Activated naive CD4-positive, alpha-beta T cell treated with anti-CD3 and anti-CD28 coated beads for 36 hours (primary cell): Measurements from ENCODE around the gene MLLT10. TPM values are rescaled to one million over a fixed set of nuclear protein-coding genes. Genes with fewer than 3 reads are reported as not detected.
A peak's percentile ranks its signal among the peaks of the same experiment; 100 is the strongest.

Source experiments
- CTCF ChIA-PET: fragments of 350-600 bp; sonication (Branson Sonifier 250); formaldehyde crosslinking; loops from one replicate; lab custom pipeline; 2021; ENCODE audit warnings: antibody characterized with exemption; lab: Charles Lee
- DNase-seq: peaks from one replicate; pipeline ENCODE4 v3.0.0-alpha.2; 2020
- H3K27ac Mint-ChIP-seq: one replicate; pipeline ENCODE4 v1.8.0; 2021; ENCODE audit warnings: mild to moderate bottlenecking, mixed read lengths
- H3K27me3 Mint-ChIP-seq: one replicate; pipeline ENCODE4 v1.8.0; 2021; ENCODE audit warnings: low read depth, mixed read lengths
- H3K36me3 Mint-ChIP-seq: one replicate; pipeline ENCODE4 v1.8.0; 2021; ENCODE audit warnings: low read depth, mixed read lengths
- H3K4me1 Mint-ChIP-seq: one replicate; pipeline ENCODE4 v1.8.0; 2021; ENCODE audit warnings: low read depth, mixed read lengths
- H3K4me3 Mint-ChIP-seq: one replicate; pipeline ENCODE4 v1.8.0; 2021; ENCODE audit warnings: mild to moderate bottlenecking, moderate library complexity, mixed read lengths
- H3K9me3 Mint-ChIP-seq: one replicate; pipeline ENCODE4 v1.8.0; 2021; ENCODE audit warnings: mixed read lengths
- intact Hi-C: fragments of 100-400 bp; cut with micrococcal nuclease; formaldehyde crosslinking; loops from one replicate; pipeline ENCODE4 v1.15.1; 2023
- total RNA-seq, 2 experiments: library from RNA; stranded (reverse); gene quantifications; one replicate each; pipeline ENCODE4 v1.2.3, GENCODE V29; 2021

MLLT10 gene
- total RNA-seq, 2 experiments from 2014 or later: 23.0 to 23.7 TPM

GRCh38 chr10:21688009-21688332 lies 153.9 kb downstream of the MLLT10 start:
- Mint-ChIP-seq H3K4me1 (peaks cover 12% of the 10 kb centered on the region), H3K27me3 (no peaks in the 10 kb centered on the region), H3K27ac (no peak overlapping the region), H3K9me3 (no peaks in the 10 kb centered on the region), H3K36me3 (peaks cover 12% of the 10 kb centered on the region), H3K4me3 (no peak overlapping the region)
- CTCF ChIA-PET: no interaction called here
- DNase-seq: no peak
- intact Hi-C loops: no loop called here

DNA sequence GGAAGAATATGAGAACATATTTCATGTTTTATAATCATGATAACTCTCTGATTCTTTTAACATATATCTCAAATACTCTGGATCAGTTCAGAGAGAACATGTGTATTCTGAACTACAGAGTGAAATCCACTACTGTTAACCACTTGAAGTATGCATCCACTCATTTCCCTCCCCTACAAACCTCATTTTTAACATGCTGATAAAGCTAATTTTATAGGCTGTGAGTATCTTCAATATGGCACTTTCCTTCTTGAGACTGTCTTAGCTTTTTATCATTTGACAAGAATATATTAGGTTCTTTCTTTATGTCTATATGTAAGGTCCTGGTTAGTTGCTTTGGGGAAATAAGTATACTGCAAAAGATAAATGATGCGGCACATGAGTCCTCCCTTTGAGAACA lies 154.8 kb downstream of the MLLT10 start:
- Mint-ChIP-seq H3K9me3 (no peaks in the 10 kb centered on the region), H3K4me1 (peaks cover 17% of the 10 kb centered on the region), H3K36me3 (peaks cover 17% of the 10 kb centered on the region), H3K27me3 (no peaks in the 10 kb centered on the region), H3K27ac (no peak overlapping the region), H3K4me3 (no peak overlapping the region)
- intact Hi-C loops: no loop called here
- DNase-seq: no peak
- CTCF ChIA-PET: interaction anchor here (0.7 kb wide), 1 partner anchor 523 kb away, joined by 3 read pairs; no protein-coding TSS in a partner anchor

DNA sequence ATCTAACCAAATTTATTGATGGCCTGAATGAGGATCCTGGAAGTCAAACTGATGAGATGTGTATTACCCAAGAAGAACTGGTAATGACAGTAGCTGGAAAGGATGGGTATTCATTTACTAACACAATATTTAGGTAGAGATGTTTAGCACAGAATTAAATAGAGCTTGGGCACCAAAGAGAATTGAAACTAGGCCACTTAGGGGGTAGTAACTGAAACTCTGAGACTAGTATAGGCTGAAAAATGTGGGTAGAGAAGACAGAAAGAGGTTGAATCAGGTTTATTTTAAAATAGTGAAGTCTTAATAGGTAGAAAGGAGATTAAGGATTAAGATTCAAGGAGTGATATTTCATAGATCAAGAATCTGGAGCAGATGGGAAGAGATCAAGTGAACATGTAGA lies 155.8 kb downstream of the MLLT10 start:
- DNase-seq: no peak
- intact Hi-C loops: no loop called here
- Mint-ChIP-seq H3K9me3 (no peaks in the 10 kb centered on the region), H3K4me1 (peaks cover 14% of the 10 kb centered on the region), H3K4me3 (no peak overlapping the region), H3K27ac (no peak overlapping the region), H3K36me3 (peaks cover 18% of the 10 kb centered on the region), H3K27me3 (no peaks in the 10 kb centered on the region)
- CTCF ChIA-PET: no interaction called here

DNA sequence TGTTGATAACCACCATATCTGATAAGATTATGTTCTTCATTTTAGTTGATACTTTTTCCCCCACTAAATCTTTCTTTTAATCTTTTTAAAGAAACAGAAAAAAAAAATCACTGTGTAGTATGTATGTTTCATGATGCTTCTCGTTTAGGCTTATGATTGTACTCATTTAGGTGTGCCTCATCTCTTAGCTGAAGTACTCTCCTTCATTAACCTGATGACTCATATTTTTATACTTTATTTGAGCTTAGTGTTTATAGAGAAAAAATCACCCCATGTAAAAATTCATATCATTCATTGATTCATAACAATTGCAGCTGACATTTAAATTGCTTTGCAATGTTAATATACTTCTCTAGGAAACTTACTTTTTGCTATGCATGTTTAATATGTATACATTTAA lies 158.9 kb downstream of the MLLT10 start:
- DNase-seq: no peak
- CTCF ChIA-PET: interaction anchor here (0.7 kb wide), 1 partner anchor 266 kb away, joined by 3 read pairs; no protein-coding TSS in a partner anchor
- Mint-ChIP-seq H3K4me3 (no peak overlapping the region), H3K4me1 (peaks cover 14% of the 10 kb centered on the region), H3K27me3 (no peaks in the 10 kb centered on the region), H3K27ac (no peak overlapping the region), H3K9me3 (no peaks in the 10 kb centered on the region), H3K36me3 (peaks cover 38% of the 10 kb centered on the region)
- intact Hi-C loops: no loop called here

GRCh38 chr10:21693418-21693817 lies 159.4 kb downstream of the MLLT10 start:
- peaks cover 43% of the 10 kb centered on the region for H3K36me3 Mint-ChIP-seq
- H3K27ac Mint-ChIP-seq: no peak overlapping the region
- no peaks in the 10 kb centered on the region for H3K27me3 Mint-ChIP-seq
- no peak overlapping the region for H3K4me3 Mint-ChIP-seq
- peaks cover 14% of the 10 kb centered on the region for H3K4me1 Mint-ChIP-seq
- H3K9me3 Mint-ChIP-seq: no peaks in the 10 kb centered on the region
- CTCF ChIA-PET: interaction anchor here (0.7 kb wide), 2 partner anchors 46 to 265 kb away, joined by 3 read pairs; no protein-coding TSS in a partner anchor
- intact Hi-C loops: no loop called here
- DNase-seq: no peak

GRCh38 chr10:21694631-21695030 lies 160.6 kb downstream of the MLLT10 start:
- peaks cover 5% of the 10 kb centered on the region for H3K9me3 Mint-ChIP-seq
- DNase-seq: no peak
- H3K4me1 Mint-ChIP-seq: peaks cover 14% of the 10 kb centered on the region
- CTCF ChIA-PET: no interaction called here
- no peaks in the 10 kb centered on the region for H3K27me3 Mint-ChIP-seq
- H3K36me3 Mint-ChIP-seq: peaks cover 51% of the 10 kb centered on the region
- H3K4me3 Mint-ChIP-seq: no peak overlapping the region
- intact Hi-C loops: no loop called here
- no peak overlapping the region for H3K27ac Mint-ChIP-seq

GRCh38 chr10:21696302-21696701 lies 162.3 kb downstream of the MLLT10 start:
- Mint-ChIP-seq H3K4me1 (peaks cover 20% of the 10 kb centered on the region), H3K9me3 (peaks cover 21% of the 10 kb centered on the region), H3K27ac (no peak overlapping the region), H3K36me3 (peaks cover 65% of the 10 kb centered on the region), H3K27me3 (no peaks in the 10 kb centered on the region), H3K4me3 (no peak overlapping the region)
- CTCF ChIA-PET: no interaction called here
- no peak for DNase-seq
- intact Hi-C loops: no loop called here

DNA sequence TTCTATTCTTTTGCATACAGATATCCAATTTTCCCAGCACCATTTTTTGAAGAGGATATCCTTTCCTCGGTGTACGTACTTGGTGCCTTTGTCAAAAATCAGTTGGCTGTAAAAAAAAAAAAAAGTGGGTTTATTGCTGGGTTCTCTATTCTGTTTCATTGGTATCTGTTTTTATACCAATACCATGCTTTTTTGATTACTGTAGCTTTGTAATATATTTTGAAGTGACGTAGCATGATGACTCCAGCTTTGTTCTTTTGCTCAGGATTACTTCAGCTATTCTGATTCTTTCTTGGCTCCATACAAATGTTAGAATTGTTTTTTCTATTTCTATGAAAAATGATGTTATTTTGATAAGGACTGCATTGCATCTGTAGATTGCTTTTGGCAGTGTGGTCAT lies 165.5 kb downstream of the MLLT10 start:
- H3K4me3 Mint-ChIP-seq: no peak overlapping the region
- peaks cover 35% of the 10 kb centered on the region for H3K4me1 Mint-ChIP-seq
- peaks cover 61% of the 10 kb centered on the region for H3K36me3 Mint-ChIP-seq
- H3K27ac Mint-ChIP-seq: no peak overlapping the region
- peaks cover 21% of the 10 kb centered on the region for H3K9me3 Mint-ChIP-seq
- no peaks in the 10 kb centered on the region for H3K27me3 Mint-ChIP-seq
- DNase-seq: no peak
- intact Hi-C loops: no loop called here
- CTCF ChIA-PET: no interaction called here

DNA sequence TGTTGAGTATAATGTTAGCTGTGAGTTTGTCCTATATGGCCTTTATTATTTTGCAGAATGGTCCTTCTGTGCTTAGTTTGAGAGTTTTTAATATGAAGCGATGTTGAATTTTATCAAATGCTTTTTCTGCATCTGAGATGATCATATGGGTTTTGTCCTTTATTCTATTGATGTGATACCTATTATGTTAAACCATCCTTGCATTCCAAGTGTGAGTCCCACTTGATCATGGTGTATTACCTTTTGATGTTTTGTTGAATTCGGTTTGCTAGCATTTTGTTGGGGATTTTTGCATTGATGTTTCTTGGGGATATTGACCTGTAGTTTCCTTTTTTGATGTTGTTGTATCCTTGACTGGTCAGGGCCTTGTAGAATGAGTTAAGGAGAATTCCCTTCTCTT lies 166.4 kb downstream of the MLLT10 start:
- intact Hi-C loops: no loop called here
- H3K36me3 Mint-ChIP-seq: peaks cover 60% of the 10 kb centered on the region
- CTCF ChIA-PET: no interaction called here

GRCh38 chr10:21702633-21703111 lies 168.6 kb downstream of the MLLT10 start:
- CTCF ChIA-PET: no interaction called here

More for the DNA sequence above, 166.4 kb downstream of the MLLT10 start:
- Mint-ChIP-seq H3K4me1 (peaks cover 34% of the 10 kb centered on the region), H3K9me3 (peaks cover 21% of the 10 kb centered on the region), H3K4me3 (no peak overlapping the region), H3K27ac (no peak overlapping the region), H3K27me3 (no peaks in the 10 kb centered on the region)
- DNase-seq: no peak

GRCh38 chr10:21705142-21705827 lies 171.3 kb downstream of the MLLT10 start:
- Mint-ChIP-seq H3K4me3 (no peak overlapping the region), H3K27me3 (no peaks in the 10 kb centered on the region), H3K9me3 (peaks cover 10% of the 10 kb centered on the region), H3K36me3 (peaks cover 42% of the 10 kb centered on the region), H3K4me1 (peaks cover 50% of the 10 kb centered on the region), H3K27ac (no peak overlapping the region)
- CTCF ChIA-PET: no interaction called here
- DNase-seq: no peak
- intact Hi-C loops: no loop called here

More at GRCh38 chr10:21702633-21703111, 168.6 kb downstream of the MLLT10 start:
- Mint-ChIP-seq H3K36me3 (peaks cover 53% of the 10 kb centered on the region), H3K4me1 (peaks cover 43% of the 10 kb centered on the region), H3K9me3 (peaks cover 21% of the 10 kb centered on the region), H3K27me3 (no peaks in the 10 kb centered on the region), H3K4me3 (peak overlapping the region; percentile 39), H3K27ac (peak overlapping the region; percentile 14)
- intact Hi-C loops: no loop called here
- DNase-seq: no peak

GRCh38 chr10:21705828-21706176 lies 171.8 kb downstream of the MLLT10 start:
- no peak for DNase-seq
- CTCF ChIA-PET: no interaction called here

GRCh38 chr10:21707498-21707897 lies 173.5 kb downstream of the MLLT10 start:
- CTCF ChIA-PET: no interaction called here

More at GRCh38 chr10:21705828-21706176, 171.8 kb downstream of the MLLT10 start:
- no peaks in the 10 kb centered on the region for H3K27me3 Mint-ChIP-seq
- intact Hi-C loops: no loop called here
- H3K9me3 Mint-ChIP-seq: peaks cover 5% of the 10 kb centered on the region
- H3K4me1 Mint-ChIP-seq: peaks cover 51% of the 10 kb centered on the region
- H3K27ac Mint-ChIP-seq: no peak overlapping the region
- no peak overlapping the region for H3K4me3 Mint-ChIP-seq
- peaks cover 37% of the 10 kb centered on the region for H3K36me3 Mint-ChIP-seq

More at GRCh38 chr10:21707498-21707897, 173.5 kb downstream of the MLLT10 start:
- DNase-seq: no peak
- Mint-ChIP-seq H3K27ac (no peak overlapping the region), H3K9me3 (no peaks in the 10 kb centered on the region), H3K27me3 (no peaks in the 10 kb centered on the region), H3K36me3 (peaks cover 30% of the 10 kb centered on the region), H3K4me3 (no peak overlapping the region), H3K4me1 (peaks cover 44% of the 10 kb centered on the region)
- intact Hi-C loops: no loop called here
